22Rv1 (cell line): Measurements from ENCODE around the gene ZACN.

ENCODE experiments used
- CTCF ChIP-seq: fragments of 450-650 bp; IDR thresholded peaks from 2 replicates; pipeline ENCODE4 v1.5.1; 2017; ENCODE audit warnings: mild to moderate bottlenecking
- ZFX ChIP-seq: fragments of 450-650 bp; IDR thresholded peaks from 2 replicates; pipeline ENCODE4 v1.6.1; 2017; ENCODE audit warnings: antibody characterized with exemption, borderline replicate concordance

GRCh38 chr17:76078860-76079534 lies at the start of gene ZACN:
- no peak for TF ChIP-seq ZFX
- TF ChIP-seq CTCF, result no peak
